Stimulated activated CD8-positive, alpha-beta memory T cell treated with anti-CD3 and anti-CD28 coated beads, Interleukin-15, amount 100 ng/mL, for 1 hour (primary cell): ENCODE data around the gene UBA1.

ENCODE experiments used
- DNase-seq: peaks from one replicate; pipeline ENCODE4 v3.0.0-alpha.2; 2020; ENCODE audit warnings: low read depth

Gene UBA1

DNA sequence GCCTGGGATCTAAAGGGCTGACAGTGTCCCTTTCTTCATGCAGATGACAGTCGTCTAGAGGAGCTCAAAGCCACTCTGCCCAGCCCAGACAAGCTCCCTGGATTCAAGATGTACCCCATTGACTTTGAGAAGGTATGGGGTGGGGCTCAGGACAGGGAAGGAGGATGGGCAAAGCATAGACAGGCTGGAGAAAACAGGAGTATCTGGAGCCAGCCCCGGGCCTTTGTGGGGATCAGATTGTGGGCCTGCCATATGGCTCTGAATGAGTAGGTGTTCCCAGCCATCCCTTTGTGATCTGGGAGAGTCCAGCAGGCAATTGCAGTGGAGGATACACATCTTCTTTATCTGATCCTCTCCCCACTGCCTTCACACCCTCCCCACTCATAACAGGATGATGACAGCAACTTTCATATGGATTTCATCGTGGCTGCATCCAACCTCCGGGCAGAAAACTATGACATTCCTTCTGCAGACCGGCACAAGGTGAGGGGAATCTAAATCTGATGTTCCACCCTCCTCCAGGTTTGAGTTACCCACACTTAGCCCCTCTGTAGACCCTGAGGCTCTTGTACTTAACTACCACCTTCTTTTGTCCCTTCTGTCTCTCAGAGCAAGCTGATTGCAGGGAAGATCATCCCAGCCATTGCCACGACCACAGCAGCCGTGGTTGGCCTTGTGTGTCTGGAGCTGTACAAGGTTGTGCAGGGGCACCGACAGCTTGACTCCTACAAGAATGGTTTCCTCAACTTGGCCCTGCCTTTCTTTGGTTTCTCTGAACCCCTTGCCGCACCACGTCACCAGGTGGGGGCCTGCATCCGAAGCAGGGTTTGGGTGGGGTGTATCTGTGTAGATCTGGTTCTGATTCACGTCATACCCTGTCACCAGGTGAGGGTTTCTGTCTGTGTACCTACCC lies 19.0 kb downstream of the UBA1 start:
- no peak for DNase-seq

DNA sequence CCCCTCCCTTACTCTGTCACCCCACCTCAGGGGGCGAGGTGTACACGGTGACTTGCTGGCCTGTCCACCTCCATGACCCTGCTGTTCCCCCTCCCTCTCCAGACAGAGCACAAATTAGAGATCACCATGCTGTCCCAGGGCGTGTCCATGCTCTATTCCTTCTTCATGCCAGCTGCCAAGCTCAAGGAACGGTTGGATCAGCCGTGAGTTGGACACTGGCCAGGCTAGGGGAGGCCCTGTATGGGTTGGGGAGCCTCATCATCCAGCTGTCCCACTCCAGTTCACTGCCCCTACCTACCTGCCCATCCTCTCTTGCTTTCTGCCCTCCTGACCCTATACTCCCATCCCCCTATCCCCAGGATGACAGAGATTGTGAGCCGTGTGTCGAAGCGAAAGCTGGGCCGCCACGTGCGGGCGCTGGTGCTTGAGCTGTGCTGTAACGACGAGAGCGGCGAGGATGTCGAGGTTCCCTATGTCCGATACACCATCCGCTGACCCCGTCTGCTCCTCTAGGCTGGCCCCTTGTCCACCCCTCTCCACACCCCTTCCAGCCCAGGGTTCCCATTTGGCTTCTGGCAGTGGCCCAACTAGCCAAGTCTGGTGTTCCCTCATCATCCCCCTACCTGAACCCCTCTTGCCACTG lies 20.9 kb downstream of the UBA1 start:
- no peak for DNase-seq

DNA sequence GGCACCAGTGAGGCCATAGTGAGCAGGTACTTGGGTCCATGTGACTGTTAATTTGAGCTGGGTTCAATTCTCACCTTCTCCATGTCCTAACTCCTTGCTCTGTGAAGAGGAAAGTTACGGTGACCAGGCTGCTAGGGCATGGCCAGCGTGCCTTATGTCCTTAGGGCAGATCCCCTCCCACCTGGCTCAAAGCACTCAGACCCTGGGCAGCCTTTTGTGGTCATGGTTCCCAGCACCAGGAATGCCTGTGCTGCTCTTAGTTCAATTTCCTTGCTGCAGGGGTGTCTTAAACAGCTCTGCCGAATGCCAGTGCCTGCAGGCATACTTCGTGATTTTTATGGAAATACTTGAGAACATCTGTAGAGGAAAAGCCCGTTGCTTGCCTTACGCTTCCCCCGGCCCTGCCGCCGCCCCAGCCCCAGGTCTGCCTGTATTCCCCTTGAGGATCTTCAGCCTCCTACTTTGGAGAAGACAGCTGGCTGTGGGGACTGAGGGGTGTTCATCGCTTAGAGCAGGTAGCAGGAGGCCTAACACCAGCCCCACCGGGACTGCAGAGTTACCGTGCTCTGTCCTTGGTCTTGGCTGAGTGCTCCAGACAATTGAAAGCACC lies 21.8 kb downstream of the UBA1 start:
- no peak for DNase-seq

DNA sequence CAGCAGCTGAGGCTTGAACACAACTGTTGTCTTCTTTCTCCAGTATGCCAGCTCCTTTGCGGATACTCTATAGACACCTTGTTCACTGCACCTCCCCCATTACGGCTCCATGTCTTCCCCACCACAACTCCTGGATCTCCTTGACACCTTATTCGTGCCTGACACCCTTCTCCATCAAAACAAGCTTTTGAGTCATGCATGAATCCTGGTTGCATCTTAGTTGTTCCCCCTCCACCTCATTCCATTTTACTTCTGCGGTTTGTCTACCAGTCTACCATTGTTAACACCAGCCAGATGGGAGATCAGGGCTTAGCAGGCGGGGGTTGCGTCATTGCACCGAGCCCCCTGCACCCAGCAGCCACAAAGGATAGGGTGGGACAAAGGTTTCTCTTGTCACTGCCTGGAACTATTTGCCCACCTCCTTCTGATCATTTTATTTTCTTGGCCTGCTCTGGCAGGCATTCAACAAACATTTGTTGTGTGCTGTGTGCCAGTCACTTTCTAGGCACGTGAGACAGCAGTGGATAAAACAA lies 22.8 kb downstream of the UBA1 start:
- DNase-seq: no peak

DNA sequence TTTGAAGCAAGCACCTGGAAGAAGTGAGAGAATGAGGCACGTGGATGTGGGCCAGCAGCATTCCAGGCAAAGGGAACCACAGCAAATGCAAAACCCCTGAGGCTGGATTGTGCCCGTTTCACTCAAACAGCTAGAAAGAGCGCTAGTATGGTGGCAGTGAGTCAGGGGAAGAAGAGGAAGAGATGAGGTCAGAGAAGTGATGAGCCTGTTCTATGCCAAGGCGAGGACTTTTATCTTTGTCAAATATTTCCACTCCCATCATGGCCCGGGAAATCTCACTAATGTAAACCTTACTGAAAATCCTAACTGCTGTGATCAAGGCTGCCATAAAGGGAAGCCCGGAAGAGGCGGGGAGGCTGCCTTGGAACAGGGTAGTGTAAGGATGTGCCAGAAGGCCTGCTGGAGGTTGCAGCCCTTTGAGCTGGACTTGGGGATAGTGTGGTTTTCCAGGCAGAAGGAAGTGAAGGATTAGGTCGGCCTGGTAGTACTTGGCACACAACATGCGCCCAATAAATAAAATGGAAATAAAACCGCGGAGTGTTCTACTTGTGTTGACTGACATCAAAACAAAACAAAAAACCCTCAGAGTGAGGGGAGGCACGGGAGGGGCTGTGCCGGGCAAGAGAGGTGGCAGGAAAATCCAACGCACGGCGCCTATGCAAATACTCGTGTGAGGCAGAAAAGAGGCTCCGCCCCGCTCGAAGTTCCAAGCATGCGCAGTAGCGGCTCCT lies 23.7 kb downstream of the UBA1 start:
- no peak for DNase-seq

DNA sequence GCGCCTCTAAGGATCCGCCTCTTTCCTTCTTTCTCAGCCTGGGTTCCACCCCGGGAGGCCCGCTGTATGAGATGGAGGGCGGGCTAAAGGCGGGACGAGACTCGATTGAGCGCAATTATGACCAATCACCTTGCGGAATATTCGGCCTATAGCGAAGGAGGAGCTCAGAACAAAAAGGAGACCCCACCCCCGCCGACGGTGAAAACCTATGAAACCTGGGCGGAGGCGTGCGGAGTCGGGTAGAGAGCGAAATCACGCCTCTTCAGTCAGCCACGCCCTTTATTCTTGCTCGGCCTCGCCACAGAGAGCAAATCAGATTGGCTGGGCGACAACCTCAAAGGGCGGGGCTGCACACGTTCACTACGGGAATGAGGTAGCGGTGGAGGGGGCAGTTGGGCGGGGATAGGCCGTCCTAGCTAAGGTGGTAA lies 24.2 kb downstream of the UBA1 start:
- DNase-seq: peak; percentile 84

DNA sequence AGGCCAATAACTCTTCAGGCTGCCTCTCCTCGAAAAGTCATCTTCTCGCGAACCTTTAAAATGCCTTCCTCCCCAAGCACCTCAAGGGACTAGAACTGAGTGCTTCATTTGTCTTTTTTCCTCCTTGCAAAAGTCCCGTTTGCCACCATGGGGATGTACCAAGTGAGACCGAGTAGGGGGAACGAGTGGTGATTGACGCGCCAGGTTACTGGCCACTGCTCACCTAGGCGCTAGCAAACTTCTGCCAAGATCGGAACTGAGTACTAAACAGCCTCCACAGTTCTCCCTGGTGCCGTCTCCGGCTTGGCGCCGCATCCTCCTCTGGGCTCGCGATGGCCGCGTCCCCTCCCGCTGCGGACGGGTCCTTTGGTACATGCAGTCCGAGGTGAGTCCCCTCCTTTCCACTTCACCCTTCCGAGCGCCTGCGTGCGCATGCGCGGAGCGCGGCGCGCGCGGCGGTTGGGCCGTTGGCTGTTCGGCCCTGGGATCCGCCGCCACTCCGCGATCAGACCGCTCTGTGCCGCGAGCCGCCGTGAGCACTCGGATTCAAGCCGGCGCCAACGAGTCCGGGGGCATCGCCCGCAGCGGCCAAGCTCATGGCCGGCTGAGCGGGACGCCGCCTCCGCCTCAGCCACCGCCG lies 24.8 kb downstream of the UBA1 start, which contains the start of gene CDK16:
Gene CDK16 (plus strand): TSS at position 402 of the 640 bp plus-strand sequence. CDS start 4,877 bp downstream, outside the sequence.
- DNase-seq: no peak

DNA sequence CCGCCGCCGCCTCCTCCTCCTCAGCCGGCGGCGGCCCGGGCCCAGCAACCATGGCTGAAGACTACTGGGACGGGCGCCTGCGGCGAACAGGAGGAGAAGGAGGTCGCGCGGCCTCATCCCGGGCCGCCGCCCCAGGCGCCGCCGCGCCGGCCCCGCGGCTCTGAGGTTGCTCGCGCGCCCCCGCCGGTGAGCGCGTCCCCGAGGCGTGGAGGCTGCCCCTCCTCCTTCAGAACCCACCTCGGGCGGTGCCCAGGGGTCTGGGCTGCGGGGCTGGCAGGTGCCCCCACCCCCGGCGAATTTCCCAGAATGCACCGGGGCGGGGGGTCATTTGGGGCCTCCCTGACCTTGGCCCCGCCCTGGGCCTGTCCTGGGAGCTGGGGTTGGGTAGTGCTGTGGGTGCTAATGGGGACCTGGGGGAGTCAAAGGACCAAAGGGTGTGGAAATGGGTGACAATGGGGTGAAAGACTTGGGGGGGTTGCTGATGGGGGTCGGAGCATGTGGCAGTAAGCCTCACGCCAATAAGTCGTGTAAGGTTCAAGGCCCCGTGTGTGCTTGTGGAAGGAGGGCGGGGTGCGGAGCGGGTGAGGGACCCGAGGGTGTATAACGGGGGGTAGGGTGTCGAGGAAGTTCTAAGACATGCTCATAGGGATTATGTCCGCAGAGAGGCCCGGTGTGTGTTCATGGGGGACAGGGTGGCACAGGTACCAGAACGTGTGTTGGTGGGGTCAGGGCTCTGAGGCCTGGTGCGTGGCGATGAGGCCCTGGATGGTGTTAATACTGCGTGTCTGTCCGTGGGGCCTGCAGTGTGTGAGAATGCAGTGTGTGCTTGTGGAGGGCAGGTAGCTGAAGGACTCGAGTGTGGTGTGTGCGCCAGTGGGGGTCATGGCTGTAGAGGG lies 25.5 kb downstream of the UBA1 start:
- no peak for DNase-seq

DNA sequence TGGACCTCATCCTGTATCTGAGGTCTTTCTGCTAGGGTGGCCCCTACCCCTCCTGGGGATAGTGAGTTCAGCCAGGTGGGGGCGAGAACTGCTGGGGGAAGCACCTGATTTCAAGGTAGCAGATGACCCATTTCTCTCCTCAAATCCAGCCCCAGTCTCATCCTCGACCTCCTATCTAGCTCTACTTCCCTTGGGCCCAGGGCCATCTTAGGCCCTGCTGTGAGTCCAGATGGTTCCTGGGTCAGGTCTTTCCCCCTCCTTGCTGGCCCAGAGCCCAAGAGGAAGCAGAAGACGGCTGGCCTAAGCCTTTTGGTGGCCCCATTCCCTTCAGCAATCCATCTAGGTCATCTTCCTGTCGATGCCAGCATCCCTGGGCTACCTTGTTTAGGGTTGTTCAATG lies 28.1 kb downstream of the UBA1 start:
- no peak for DNase-seq

DNA sequence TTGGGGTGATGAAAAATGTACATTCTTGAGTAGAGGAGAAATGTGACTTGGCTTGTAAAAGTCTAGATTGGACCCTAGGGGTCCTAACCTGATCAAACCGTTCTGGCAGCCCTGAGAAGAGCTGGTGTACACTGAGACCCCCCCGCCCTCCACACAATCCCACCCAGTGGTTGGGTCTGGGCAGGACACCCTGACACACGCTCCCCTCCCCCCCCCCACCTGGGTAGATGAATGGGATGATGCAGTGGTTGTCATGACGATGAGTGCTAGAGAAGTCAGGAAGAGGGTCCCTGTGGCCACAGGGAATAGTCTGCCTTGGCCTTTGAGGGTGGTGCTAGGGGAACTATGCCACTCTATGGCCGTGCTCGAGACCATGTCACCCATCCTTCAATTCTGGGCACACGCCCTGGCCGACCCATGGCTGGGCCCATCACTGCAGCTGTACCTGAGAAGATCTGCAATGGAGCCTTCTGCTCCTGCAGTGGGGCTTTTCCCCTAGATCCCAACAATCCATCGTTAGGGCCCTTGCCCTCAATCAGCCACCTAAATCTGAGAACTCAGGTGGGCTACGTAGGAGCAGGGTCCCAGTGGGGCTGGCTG lies 29.2 kb downstream of the UBA1 start:
- DNase-seq: no peak

DNA sequence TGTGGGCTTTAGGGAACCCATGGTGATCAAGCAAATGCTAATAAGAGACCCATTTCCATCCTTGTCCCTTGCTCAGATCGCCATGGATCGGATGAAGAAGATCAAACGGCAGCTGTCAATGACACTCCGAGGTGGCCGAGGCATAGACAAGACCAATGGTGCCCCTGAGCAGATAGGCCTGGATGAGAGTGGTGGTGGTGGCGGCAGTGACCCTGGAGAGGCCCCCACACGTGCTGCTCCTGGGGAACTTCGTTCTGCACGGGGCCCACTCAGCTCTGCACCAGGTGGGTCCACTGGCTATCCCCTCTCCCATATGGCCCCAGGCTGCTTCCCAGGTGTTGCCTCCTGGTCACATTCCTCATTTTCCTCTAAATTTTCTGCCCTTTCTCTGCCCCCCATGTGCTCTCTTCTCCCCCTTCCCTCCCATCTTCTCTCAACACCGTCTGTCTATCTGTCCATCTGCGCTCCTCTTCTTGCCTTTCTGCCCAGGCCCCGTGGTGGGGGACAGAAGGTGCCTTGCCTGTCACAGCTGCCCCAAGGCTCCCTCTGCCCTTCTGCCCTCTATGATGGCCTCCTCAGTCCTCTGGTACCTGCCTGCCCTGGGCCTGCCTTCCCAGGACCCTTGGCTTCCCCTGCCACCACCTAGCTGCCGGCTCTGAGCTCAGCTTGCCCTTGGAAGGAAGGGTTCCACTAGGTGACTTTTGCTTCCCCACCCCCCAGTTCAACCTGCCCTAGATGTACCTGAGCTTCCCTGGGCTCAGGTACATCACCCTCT lies 30.0 kb downstream of the UBA1 start:
- no peak for DNase-seq

DNA sequence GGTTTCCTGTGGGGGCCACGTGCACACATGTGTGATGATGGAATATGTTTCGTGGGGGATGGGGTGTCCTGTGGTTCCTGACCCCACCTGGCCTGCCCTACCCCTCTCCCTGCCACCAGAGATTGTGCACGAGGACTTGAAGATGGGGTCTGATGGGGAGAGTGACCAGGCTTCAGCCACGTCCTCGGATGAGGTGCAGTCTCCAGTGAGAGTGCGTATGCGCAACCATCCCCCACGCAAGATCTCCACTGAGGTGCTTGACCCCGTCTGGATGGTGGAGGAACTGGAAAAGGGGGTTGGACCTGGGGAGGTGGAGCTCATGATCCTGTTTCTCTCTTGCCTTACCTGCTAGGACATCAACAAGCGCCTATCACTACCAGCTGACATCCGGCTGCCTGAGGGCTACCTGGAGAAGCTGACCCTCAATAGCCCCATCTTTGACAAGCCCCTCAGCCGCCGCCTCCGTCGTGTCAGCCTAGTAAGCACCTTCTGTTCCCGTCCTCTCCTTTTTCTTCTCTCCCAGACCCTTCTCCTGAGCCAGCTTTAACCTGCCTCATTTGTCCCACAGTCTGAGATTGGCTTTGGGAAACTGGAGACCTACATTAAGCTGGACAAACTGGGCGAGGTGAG lies 30.8 kb downstream of the UBA1 start:
- DNase-seq: no peak

DNA sequence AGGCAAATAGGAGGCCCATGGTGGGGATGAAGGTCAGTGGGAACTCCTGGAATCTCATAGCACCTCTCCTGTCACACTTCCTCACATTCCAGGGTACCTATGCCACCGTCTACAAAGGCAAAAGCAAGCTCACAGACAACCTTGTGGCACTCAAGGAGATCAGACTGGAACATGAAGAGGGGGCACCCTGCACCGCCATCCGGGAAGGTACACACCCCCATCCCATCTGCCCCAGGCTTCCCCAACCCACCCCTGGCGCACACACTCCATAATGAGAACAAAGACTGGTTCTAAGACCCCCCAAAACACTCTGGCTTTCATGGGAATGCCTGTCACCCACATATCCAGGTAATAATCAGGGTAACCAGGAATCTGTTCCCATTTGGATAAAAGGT lies 31.3 kb downstream of the UBA1 start:
- no peak for DNase-seq

DNA sequence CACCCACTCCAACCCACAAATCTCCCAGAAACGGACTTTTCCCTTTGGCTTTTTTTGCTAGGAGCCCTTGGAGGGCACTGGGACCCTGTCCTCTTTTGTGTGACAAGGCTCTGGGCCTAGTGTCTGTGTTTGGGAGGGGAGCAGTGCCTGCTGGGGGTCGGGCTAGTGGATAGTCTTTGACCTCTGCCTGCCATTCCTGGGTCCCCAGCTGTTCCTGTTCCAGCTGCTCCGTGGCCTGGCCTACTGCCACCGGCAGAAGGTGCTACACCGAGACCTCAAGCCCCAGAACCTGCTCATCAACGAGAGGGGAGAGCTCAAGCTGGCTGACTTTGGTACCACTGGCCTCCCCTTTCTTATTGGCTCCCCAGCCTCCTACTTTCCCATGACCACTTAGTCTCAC lies 32.4 kb downstream of the UBA1 start:
- DNase-seq: no peak

DNA sequence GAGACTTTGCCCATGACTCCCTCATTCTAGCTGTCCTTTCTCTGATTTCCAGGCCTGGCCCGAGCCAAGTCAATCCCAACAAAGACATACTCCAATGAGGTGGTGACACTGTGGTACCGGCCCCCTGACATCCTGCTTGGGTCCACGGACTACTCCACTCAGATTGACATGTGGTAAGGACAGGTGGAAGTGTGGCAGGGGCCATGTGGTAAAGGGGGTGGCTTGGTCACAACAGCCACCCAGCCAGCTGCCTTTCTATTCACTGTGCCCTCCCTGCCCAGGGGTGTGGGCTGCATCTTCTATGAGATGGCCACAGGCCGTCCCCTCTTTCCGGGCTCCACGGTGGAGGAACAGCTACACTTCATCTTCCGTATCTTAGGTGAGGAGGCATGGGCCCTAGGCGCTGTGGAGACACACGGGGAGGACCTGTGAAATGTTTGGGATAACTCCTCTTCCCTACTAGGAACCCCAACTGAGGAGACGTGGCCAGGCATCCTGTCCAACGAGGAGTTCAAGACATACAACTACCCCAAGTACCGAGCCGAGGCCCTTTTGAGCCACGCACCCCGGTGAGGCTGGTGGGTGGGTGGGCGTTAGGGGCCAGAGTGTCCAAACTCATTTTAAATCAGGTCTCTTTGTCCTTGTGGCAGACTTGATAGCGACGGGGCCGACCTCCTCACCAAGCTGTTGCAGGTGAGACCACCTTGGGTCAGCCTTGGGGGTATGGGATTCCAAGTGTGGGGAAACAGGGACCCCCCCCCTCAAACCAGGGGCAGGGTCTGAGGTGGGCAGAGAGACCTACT lies 33.1 kb downstream of the UBA1 start:
- no peak for DNase-seq

DNA sequence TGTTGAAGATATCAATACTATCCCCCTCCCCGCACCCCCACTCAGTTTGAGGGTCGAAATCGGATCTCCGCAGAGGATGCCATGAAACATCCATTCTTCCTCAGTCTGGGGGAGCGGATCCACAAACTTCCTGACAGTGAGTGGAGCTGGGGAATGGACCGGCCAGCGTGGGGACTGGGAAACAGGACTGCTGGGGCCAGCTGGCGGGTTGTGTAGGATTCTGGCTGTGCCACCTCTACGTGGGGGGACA lies 33.6 kb downstream of the UBA1 start:
- DNase-seq: no peak

DNA sequence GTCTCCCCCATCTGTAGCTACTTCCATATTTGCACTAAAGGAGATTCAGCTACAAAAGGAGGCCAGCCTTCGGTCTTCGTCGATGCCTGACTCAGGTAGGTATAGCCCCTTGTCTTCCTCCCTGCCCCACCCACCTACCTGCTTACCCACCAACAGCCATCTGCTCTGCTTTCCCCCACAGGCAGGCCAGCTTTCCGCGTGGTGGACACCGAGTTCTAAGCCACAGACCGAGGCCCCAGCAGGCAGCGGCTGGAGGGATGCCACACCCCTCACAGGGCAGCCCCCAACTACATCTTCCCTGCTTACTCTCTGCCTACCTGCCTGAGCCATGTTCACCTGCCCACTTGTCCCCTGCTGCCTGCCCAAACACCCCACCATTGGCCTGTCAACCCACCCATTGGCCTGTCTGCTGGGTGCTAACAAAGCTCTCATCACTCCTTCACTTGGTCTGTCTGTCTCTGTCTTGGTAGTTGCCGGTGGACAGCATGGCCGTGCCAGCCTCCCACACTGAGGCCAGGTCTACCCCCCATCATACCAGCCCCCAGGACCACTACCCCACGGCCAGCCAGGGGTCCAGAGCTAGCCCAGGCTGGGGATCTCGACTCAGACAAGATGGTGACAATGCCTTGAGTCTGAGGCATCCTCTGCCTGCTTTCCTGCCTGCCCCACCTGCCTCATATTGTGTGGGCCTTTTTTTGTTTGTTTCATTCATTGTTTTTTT lies 35.1 kb downstream of the UBA1 start:
- no peak for DNase-seq

DNA sequence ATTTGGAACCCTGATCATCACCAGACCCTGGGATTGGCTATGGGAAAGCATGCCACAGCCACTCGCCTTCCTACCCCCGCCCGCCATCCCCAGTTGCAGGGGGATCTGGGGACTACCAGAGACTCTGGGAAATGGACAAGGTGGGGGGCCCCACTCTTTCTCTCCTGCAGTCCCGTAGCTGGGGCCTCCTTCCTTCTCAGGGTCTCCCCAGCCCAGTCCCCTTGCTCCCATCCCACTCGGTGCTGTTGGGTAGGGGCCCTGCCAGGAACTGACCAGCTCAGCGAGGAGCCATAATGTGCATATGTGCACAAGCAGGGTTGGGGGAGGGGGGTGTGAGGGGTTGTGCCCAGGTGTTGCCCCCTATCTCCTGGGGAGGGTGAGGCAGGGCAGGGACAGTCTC lies 35.8 kb downstream of the UBA1 start:
- DNase-seq: no peak
